PC-3 (cell line): ENCODE measurements around the gene FSIP1. TPM values are rescaled to one million over a fixed set of nuclear protein-coding genes. Genes with fewer than 3 reads are reported as not detected.

Experiments
- ATAC-seq: fragments of 200-7000 bp; cut with Tn5 transposase; 2 replicates; pipeline ENCODE4 v1.9.1; 2020; ENCODE audit warnings: mild to moderate bottlenecking, moderate library complexity
- BruUV-seq: library from RNA; stranded (reverse); fragments of 400-500 nt; replicated peaks from 2 replicates; lab custom pipeline; 2021; lab: Mats Ljungman, UMichigan
- CTCF ChIA-PET: fragments of 300-600 bp; sonication (Branson Sonifier 250); formaldehyde crosslinking; loops from one replicate; lab custom pipeline; 2022; ENCODE audit warnings: antibody characterized with exemption; lab: Charles Lee
- POLR2A ChIA-PET: fragments of 300-600 bp; sonication (Branson Sonifier 250); formaldehyde crosslinking; loops from one replicate; lab custom pipeline; 2022; ENCODE audit warnings: antibody characterized with exemption; ENCODE audit not compliant: unreplicated experiment; lab: Charles Lee
- DNase-seq: peaks from one replicate; pipeline ENCODE4 v3.0.0-alpha.2; 2015
- H2AFZ ChIP-seq: fragments of 300-600 bp; sonication (generic); 2 replicates; pipeline ENCODE4 v1.6.0; 2016; ENCODE audit warnings: antibody characterized with exemption, low read length
- H3F3A ChIP-seq: fragments of 300-600 bp; sonication (generic); one replicate; pipeline ENCODE4 v1.6.0; 2017; ENCODE audit warnings: antibody characterized with exemption, low read length, control low read depth, mild to moderate bottlenecking; ENCODE audit not compliant: unreplicated experiment
- H3K27ac ChIP-seq: fragments of 300-600 bp; sonication (generic); 2 replicates; pipeline ENCODE4 v1.5.1; 2016; ENCODE audit warnings: mild to moderate bottlenecking, low read length
- H3K27me3 ChIP-seq: fragments of 300-600 bp; sonication (generic); 2 replicates; pipeline ENCODE4 v1.6.1; 2016; ENCODE audit warnings: low read length, mixed read lengths
- H3K36me3 ChIP-seq: fragments of 300-600 bp; sonication (generic); 2 replicates; pipeline ENCODE4 v1.6.1; 2016; ENCODE audit warnings: low read depth, mixed run types, low read length, mixed read lengths
- H3K4me1 ChIP-seq: fragments of 300-600 bp; sonication (generic); 2 replicates; pipeline ENCODE4 v1.5.1; 2016; ENCODE audit warnings: low read length; ENCODE audit not compliant: insufficient read depth
- H3K4me2 ChIP-seq: fragments of 300-600 bp; sonication (generic); 2 replicates; pipeline ENCODE4 v1.6.0; 2016; ENCODE audit warnings: low read length
- H3K4me3 ChIP-seq: fragments of 300-600 bp; sonication (generic); 2 replicates; pipeline ENCODE4 v1.5.1; 2016; ENCODE audit warnings: mild to moderate bottlenecking, low read length, mixed read lengths
- H3K79me2 ChIP-seq: fragments of 300-600 bp; sonication (generic); 2 replicates; pipeline ENCODE4 v1.6.1; 2017; ENCODE audit warnings: low read length, mixed read lengths
- H3K9ac ChIP-seq: fragments of 300-600 bp; sonication (generic); 2 replicates; pipeline ENCODE4 v1.6.0; 2016; ENCODE audit warnings: mild to moderate bottlenecking, low read length
- H3K9me2 ChIP-seq: fragments of 300-600 bp; sonication (generic); replicated peaks from 2 replicates; pipeline ENCODE4 v1.6.1; 2016; ENCODE audit warnings: mixed run types, low read length, mixed read lengths
- H3K9me3 ChIP-seq: fragments of 300-600 bp; sonication (generic); 2 replicates; pipeline ENCODE4 v1.6.1; 2016; ENCODE audit warnings: low read length, mixed read lengths
- H4K20me1 ChIP-seq: fragments of 300-600 bp; sonication (generic); 2 replicates; pipeline ENCODE4 v1.6.1; 2016; ENCODE audit warnings: low read length, mixed read lengths
- EZH2 ChIP-seq: fragments of 300-600 bp; sonication (generic); IDR thresholded peaks from one replicate; pipeline ENCODE4 v1.6.1; 2017; ENCODE audit warnings: antibody characterized with exemption, mild to moderate bottlenecking, low read length; ENCODE audit not compliant: unreplicated experiment
- EZH2phosphoT487 ChIP-seq: fragments of 300-600 bp; sonication (generic); IDR thresholded peaks from 2 replicates; pipeline ENCODE4 v1.6.1; 2018; ENCODE audit warnings: mild to moderate bottlenecking, antibody characterized with exemption, low read length, borderline replicate concordance
- intact Hi-C: fragments of 100-400 bp; cut with micrococcal nuclease; formaldehyde crosslinking; loops from 2 replicates; pipeline ENCODE4 v1.9.0; 2023
- total RNA-seq: library from RNA; depleted of rRNA; stranded (reverse); fragments of >200 nt; gene quantifications from 2 replicates; pipeline ENCODE4 v1.2.3, GENCODE V29; 2014
- TF ChIP-seq, protein P1 (sequence below): fragments of 300-600 bp; sonication (generic); conservative IDR thresholded peaks from 2 replicates; pipeline ENCODE4 v1.5.1; 2017; ENCODE audit warnings: antibody characterized with exemption, low read depth, mild to moderate bottlenecking, low read length

The FSIP1 gene
- total RNA-seq, 1 experiment from 2014 or later, result 0.07 TPM

DNA sequence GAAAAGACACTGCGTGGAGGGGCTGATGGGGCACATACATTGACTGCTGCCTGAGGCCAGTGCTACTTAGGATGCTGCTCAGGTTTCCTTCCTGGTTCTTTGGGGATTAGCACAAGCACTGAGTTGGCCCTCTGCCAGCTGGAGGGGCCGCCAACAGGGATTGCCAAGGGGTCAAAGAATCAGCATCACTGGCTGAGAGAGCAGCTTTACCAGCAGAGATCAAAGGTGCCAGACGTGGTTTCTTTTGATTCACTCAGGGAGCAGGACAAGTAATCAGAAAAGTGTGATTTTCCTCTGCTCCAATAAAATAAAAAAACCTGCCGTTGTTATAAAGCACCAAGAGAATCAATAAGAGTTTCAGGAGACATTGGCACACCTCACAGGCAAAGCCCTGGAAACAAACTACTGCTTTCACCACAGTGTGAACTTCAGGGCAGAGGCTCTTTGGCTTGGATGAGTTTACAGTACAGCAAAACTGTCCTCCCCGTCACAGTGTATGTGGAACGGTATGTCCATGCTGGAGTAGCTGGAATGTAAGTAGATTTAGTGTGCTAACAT, 45.8 kb upstream of the FSIP1 start:
- intact Hi-C loops, result no loop called here
- Histone ChIP-seq H3K79me2 (peaks cover 11% of the 10 kb centered on the region; the same call in 1 of the 2 replicates), H3K4me1 (peaks cover 25% of the 10 kb centered on the region), H3F3A (no peaks in the 10 kb centered on the region), H4K20me1 (no peaks in the 10 kb centered on the region), H3K4me2 (no peak overlapping the region), H3K9me3 (no peaks in the 10 kb centered on the region), H3K27ac (no peak overlapping the region), H3K36me3 (no peaks in the 10 kb centered on the region), H3K27me3 (no peaks in the 10 kb centered on the region), H3K9me2 (no peaks in the 10 kb centered on the region), H3K9ac (no peak overlapping the region), H3K4me3 (no peak overlapping the region), H2AFZ (no peak overlapping the region)
- ATAC-seq, result no peak; the same call in 1 of the 2 replicates
- ChIA-PET POLR2A (no interaction called here), CTCF (no interaction called here)
- peak; percentile 42 for DNase-seq
- no peak for TF ChIP-seq EZH2
- TF ChIP-seq, protein P1, sequence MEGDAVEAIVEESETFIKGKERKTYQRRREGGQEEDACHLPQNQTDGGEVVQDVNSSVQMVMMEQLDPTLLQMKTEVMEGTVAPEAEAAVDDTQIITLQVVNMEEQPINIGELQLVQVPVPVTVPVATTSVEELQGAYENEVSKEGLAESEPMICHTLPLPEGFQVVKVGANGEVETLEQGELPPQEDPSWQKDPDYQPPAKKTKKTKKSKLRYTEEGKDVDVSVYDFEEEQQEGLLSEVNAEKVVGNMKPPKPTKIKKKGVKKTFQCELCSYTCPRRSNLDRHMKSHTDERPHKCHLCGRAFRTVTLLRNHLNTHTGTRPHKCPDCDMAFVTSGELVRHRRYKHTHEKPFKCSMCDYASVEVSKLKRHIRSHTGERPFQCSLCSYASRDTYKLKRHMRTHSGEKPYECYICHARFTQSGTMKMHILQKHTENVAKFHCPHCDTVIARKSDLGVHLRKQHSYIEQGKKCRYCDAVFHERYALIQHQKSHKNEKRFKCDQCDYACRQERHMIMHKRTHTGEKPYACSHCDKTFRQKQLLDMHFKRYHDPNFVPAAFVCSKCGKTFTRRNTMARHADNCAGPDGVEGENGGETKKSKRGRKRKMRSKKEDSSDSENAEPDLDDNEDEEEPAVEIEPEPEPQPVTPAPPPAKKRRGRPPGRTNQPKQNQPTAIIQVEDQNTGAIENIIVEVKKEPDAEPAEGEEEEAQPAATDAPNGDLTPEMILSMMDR, result no peak
- BruUV-seq, result no TSS peak

- H3K9me2 ChIP-seq, result no peaks in the 10 kb centered on the region
- intact Hi-C loops, result no loop called here
- H3K27ac ChIP-seq, result no peak overlapping the region
- H3K79me2 ChIP-seq, result peaks cover 1% of the 10 kb centered on the region; the same call in 1 of the 2 replicates
- H3K36me3 ChIP-seq, result no peaks in the 10 kb centered on the region
- no peaks in the 10 kb centered on the region for H3K27me3 ChIP-seq
- TF ChIP-seq EZH2phosphoT487, result no peak
- TF ChIP-seq EZH2, result no peak
- TF ChIP-seq, protein P1, result no peak
- BruUV-seq, result no TSS peak
- H4K20me1 ChIP-seq, result no peaks in the 10 kb centered on the region
- H2AFZ ChIP-seq, result no peak overlapping the region
- no peak overlapping the region for H3K4me2 ChIP-seq
- no peaks in the 10 kb centered on the region for H3F3A ChIP-seq
- H3K4me3 ChIP-seq, result no peak overlapping the region
- ATAC-seq, result no peak
- DNase-seq, result no peak
- peaks cover 16% of the 10 kb centered on the region for H3K4me1 ChIP-seq
- H3K9me3 ChIP-seq, result no peaks in the 10 kb centered on the region
- no peak overlapping the region for H3K9ac ChIP-seq
- POLR2A ChIA-PET, result no interaction called here
- CTCF ChIA-PET, result no interaction called here
Measured at GRCh38 chr15:39826975-39827374, 44.3 kb upstream of the FSIP1 start.

DNA sequence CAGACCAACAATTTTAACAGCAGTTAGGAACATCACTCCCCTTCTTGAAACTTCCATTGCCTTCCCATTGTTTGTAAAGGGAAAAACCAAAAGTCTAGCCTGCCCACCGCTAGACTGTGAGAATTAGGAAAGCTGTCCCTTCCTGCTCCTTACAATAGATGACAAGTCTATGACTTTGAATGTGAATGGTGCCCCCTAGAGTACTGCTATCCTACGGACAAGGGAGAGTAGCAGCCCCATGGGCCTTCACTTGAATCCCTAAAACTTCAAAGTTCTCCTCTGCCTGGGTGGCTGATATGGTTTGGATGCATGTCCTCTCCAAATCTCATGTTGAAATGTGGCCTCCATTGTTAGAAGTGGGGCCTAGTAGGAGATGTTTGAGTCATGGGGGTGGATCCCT, 41.0 kb upstream of the FSIP1 start:
- Histone ChIP-seq H3K4me1 (peaks cover 8% of the 10 kb centered on the region), H3K36me3 (no peaks in the 10 kb centered on the region), H3K9me3 (no peaks in the 10 kb centered on the region), H2AFZ (no peak overlapping the region), H3K4me3 (no peak overlapping the region), H3K27me3 (no peaks in the 10 kb centered on the region), H3F3A (no peaks in the 10 kb centered on the region), H3K9me2 (no peaks in the 10 kb centered on the region), H3K27ac (no peak overlapping the region), H3K9ac (no peak overlapping the region), H4K20me1 (no peaks in the 10 kb centered on the region), H3K4me2 (no peak overlapping the region), H3K79me2 (no peaks in the 10 kb centered on the region)
- POLR2A ChIA-PET, result no interaction called here
- BruUV-seq, result no TSS peak
- TF ChIP-seq EZH2 (no peak), EZH2phosphoT487 (no peak)
- TF ChIP-seq, protein P1, result no peak
- no peak for DNase-seq
- intact Hi-C loops, result no loop called here
- CTCF ChIA-PET, result no interaction called here
- ATAC-seq, result no peak
